Stimulated activated CD8-positive, alpha-beta memory T cell treated with anti-CD3 and anti-CD28 coated beads, Interleukin-7, amount 100 ng/mL, for 24 hours (primary cell): ENCODE data around the gene UBXN11.
A peak's percentile ranks its signal among the peaks of the same experiment; 100 is the strongest.

Experiments
- DNase-seq: peaks from one replicate; pipeline ENCODE4 v3.0.0-alpha.2; 2020; ENCODE audit warnings: low read depth

The UBXN11 gene

GRCh38 chr1:26285366-26286063, 20.9 kb downstream of the UBXN11 start:
- DNase-seq: no peak

GRCh38 chr1:26284597-26285347, 21.7 kb downstream of the UBXN11 start:
- peak; percentile 87 for DNase-seq

- DNase-seq: no peak
Observed at GRCh38 chr1:26283871-26284596, 22.4 kb downstream of the UBXN11 start.

- DNase-seq: no peak
Observed at GRCh38 chr1:26283279-26283853, 23.1 kb downstream of the UBXN11 start.

GRCh38 chr1:26282401-26282918, 24.0 kb downstream of the UBXN11 start:
- no peak for DNase-seq

GRCh38 chr1:26281971-26282370, 24.5 kb downstream of the UBXN11 start:
- no peak for DNase-seq

- no peak for DNase-seq
Observed at GRCh38 chr1:26281091-26281958, 25.1 kb downstream of the UBXN11 start.

GRCh38 chr1:26280333-26281042, 25.9 kb downstream of the UBXN11 start:
- DNase-seq: no peak

GRCh38 chr1:26279456-26280332, 26.7 kb downstream of the UBXN11 start, which contains the start of gene SH3BGRL3:
Gene SH3BGRL3, plus strand, starts transcription at chr1:26280086. Its CDS starts 70 bp downstream, at chr1:26280156.
- peak; percentile 65 for DNase-seq

- no peak for DNase-seq
Observed at GRCh38 chr1:26278724-26279455, 27.5 kb downstream of the UBXN11 start.

- DNase-seq: no peak
Observed at GRCh38 chr1:26278303-26278702, 28.1 kb downstream of the UBXN11 start.

GRCh38 chr1:26277719-26278118, 28.7 kb downstream of the UBXN11 start:
- no peak for DNase-seq

- DNase-seq: no peak
Observed at GRCh38 chr1:26277261-26277661, 29.2 kb downstream of the UBXN11 start.

GRCh38 chr1:26276432-26276838, 30.0 kb downstream of the UBXN11 start:
- no peak for DNase-seq

GRCh38 chr1:26275580-26276431, 30.6 kb downstream of the UBXN11 start:
- peak; percentile 67 for DNase-seq

GRCh38 chr1:26274801-26275425, 31.5 kb downstream of the UBXN11 start:
- no peak for DNase-seq

- DNase-seq: no peak
Observed at GRCh38 chr1:26269198-26269550, 37.3 kb downstream of the UBXN11 start.
